Epithelial cell of proximal tubule (primary cell): ENCODE data around the gene ADAMTS15. TPM values are rescaled to one million over a fixed set of nuclear protein-coding genes. Genes with fewer than 3 reads are reported as not detected.

Experiments
- DNase-seq: peaks from one replicate; pipeline ENCODE4 v3.0.0-alpha.2; 2011; ENCODE audit warnings: low read depth
- H3K4me3 ChIP-seq: 2 replicates; pipeline ENCODE4 v1.5.1; 2011; ENCODE audit warnings: low read depth, mild to moderate bottlenecking, low read length
- total RNA-seq: library from RNA; depleted of rRNA; stranded (reverse); fragments of >200 nt; gene quantifications from 2 replicates; pipeline ENCODE4 v1.2.3, GENCODE V29; 2015
- TF ChIP-seq, protein P1 (sequence below): conservative IDR thresholded peaks from 2 replicates; pipeline ENCODE4 v1.5.1; 2012; ENCODE audit warnings: low read depth, mild to moderate bottlenecking, low read length

ADAMTS15 gene
- total RNA-seq, 1 donor from 2014 or later: 0.58 TPM

GRCh38 chr11:130504317-130504716 lies 55.9 kb downstream of the ADAMTS15 start:
- TF ChIP-seq, protein P1, sequence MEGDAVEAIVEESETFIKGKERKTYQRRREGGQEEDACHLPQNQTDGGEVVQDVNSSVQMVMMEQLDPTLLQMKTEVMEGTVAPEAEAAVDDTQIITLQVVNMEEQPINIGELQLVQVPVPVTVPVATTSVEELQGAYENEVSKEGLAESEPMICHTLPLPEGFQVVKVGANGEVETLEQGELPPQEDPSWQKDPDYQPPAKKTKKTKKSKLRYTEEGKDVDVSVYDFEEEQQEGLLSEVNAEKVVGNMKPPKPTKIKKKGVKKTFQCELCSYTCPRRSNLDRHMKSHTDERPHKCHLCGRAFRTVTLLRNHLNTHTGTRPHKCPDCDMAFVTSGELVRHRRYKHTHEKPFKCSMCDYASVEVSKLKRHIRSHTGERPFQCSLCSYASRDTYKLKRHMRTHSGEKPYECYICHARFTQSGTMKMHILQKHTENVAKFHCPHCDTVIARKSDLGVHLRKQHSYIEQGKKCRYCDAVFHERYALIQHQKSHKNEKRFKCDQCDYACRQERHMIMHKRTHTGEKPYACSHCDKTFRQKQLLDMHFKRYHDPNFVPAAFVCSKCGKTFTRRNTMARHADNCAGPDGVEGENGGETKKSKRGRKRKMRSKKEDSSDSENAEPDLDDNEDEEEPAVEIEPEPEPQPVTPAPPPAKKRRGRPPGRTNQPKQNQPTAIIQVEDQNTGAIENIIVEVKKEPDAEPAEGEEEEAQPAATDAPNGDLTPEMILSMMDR: no peak
- H3K4me3 ChIP-seq: no peak overlapping the region
- DNase-seq: no peak

- no peak for DNase-seq
- H3K4me3 ChIP-seq: no peak overlapping the region
- TF ChIP-seq, protein P1: no peak
Observed at GRCh38 chr11:130508913-130509312, 60.5 kb downstream of the ADAMTS15 start.

DNA sequence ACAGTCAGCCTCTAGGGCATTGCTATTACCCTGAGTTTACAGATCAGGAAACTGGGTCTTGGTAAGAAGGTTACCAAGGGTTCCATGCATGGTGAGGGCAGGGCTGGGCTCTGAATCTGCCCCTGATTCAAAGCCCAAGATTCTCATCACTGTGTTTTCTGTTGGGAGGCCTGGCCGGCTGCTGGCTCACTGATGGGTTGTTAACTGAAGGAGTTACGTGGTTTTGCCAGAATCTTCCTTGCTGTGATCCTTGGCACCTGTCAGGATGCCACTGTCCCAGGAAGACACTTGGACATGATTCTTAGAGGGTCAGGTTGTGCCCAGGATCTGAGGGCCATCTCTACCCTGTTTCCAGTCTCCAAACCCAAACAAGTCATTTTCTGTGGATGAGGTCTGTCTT lies 61.5 kb downstream of the ADAMTS15 start:
- TF ChIP-seq, protein P1: no peak
- H3K4me3 ChIP-seq: no peak overlapping the region
- DNase-seq: no peak

DNA sequence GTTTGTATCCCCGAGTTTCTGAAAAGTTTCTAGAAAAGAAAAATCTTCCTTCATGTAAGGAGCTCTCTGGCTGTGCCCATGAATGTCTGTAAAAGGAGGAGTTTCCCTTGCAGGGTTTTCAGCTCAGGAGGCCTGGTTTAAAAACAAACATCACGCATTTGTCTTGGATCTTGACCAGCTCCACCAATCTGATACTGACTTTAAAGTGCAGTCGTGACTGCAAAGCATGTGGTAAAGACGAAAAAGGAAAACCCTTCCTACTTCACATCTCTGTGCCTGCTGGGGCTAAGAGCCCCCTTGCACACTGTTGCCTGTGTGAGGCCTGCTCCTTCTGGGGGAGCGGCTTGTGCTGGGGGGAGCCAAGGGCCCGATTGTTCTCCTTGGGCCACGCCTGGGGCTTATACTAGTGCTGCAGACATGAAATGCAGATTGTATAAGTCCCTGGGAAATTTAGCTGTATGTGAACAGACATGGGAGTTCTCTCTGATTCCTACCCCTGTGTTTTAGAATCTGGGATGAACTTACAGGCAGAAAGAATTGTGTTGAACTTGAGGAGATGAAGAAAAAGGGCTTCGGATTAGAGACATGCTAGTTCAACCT lies 62.1 kb downstream of the ADAMTS15 start:
- H3K4me3 ChIP-seq: no peak overlapping the region
- no peak for DNase-seq
- TF ChIP-seq, protein P1: no peak

DNA sequence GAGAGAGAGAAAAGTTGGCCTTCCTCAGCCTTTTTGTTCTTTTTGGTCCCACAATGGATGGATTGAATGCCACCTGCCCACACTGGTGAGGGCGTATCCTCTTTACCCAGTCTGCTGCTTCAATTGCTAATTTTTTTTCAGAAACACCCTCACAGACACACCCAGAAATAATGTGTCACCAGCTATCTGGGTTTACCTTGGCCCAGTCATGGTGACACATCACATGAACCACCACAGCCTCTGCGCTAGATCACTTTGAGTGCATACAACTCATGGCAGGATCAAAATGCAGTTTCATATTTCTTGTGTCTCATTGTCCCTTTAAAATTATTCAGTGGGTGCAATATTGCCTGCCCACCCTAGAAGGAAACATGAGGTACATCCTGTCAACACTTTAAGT lies 63.3 kb downstream of the ADAMTS15 start:
- no peak for DNase-seq
- H3K4me3 ChIP-seq: no peak overlapping the region
- TF ChIP-seq, protein P1: no peak

- DNase-seq: no peak
- no peak overlapping the region for H3K4me3 ChIP-seq
- TF ChIP-seq, protein P1: no peak
Observed at GRCh38 chr11:130512662-130513061, 64.2 kb downstream of the ADAMTS15 start.

GRCh38 chr11:130513132-130513531 lies 64.7 kb downstream of the ADAMTS15 start:
- DNase-seq: no peak
- no peak overlapping the region for H3K4me3 ChIP-seq
- TF ChIP-seq, protein P1: no peak
